DMS114 treated with DMSO at 0.1 percent for 48 hours (cell line): ENCODE data around the gene GPR108.

ENCODE experiments used
- DNase-seq: peaks from one replicate; lab custom pipeline; 2025; ENCODE audit not compliant: unreplicated experiment; lab: John Stamatoyannopoulos, UW

The GPR108 gene

GRCh38 chr19:6708346-6708745 is 29.0 kb downstream of the GPR108 start:
- no peak for DNase-seq

DNA sequence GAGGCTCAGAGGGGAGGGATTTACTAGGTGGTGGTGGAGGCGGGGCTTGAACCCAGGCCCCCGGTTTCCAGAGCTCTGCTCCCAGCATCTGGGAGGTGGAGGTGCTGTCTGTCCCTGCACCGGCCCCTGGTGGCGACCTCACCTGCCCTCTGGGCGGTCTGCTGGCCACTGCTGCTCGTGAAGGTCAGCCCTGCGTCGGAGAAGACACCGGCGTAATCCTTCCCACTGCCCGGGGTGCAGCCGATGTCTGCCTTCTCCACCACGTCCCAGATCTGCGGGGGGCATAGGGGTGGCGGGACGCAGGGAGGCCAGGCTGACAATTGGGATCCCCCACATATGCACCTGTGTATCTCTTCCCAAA is 29.7 kb downstream of the GPR108 start:
- no peak for DNase-seq

GRCh38 chr19:6707011-6707657 is 30.2 kb downstream of the GPR108 start:
- DNase-seq, result no peak

- DNase-seq, result no peak
Measured at GRCh38 chr19:6706633-6706958, 30.8 kb downstream of the GPR108 start.

DNA sequence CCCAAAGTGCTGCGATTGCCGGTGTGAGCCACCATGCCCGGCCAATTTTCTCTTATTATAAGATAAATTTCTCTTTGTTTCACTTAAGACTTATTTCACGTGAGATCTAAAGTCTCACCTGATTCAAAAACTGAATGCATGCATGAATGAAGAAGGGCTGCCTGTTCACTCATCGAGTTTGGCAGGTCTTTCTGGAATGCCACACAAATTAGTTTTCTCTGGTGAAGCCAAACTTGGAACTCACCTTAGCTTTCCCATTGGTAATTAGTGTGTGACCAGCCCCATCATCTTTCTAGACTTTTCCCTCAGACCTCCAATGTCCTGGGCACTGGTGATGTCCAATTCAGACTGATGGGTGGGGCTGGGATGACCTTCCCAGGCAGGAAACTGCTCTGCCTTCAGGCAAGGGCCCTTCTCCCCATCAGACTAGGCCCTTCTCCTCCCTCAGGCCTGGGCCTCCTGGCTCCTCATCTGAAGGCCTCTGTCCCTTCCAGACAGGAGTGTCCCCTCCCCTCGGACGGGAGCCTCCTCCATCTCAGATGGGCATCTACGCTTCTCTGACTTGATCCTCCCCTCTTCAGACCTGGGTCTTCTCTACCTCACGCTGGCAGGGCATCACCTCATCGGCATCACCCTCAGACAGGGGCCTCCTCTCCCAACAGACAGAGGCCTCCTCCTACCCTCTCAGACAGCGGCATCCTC is 31.3 kb downstream of the GPR108 start:
- no peak for DNase-seq

DNA sequence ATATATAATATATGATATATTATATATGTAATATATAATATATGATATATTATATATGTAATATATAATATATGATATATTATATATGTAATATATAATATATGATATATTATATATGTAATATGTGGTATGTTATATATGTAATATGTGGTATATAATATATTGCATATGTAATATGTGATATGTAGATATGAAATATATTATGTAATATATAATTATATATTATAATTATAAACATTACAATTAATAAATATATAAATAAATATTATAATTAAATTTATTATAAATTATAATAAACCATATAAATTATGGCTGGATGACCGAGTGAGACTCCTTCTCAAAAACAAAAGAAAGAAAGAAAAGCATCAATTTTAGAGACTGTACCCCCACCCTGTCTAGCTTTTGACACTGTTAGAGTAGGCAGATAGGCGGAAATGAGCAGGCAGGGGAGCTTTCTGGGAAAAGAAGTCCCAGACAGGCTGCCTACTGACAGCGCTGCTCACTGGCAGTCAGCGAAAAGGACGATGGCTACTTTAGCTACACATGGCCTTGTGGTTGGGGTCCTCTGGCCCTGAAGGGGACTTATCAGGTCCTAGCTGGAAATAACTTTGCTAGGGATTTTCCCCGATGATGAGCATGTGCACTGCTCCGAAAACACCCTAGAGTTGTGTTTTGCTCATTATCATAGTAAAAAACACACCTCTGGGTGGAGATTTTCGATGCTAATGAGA is 36.6 kb downstream of the GPR108 start:
- no peak for DNase-seq

GRCh38 chr19:6699935-6700334 is 37.4 kb downstream of the GPR108 start:
- DNase-seq, result no peak

DNA sequence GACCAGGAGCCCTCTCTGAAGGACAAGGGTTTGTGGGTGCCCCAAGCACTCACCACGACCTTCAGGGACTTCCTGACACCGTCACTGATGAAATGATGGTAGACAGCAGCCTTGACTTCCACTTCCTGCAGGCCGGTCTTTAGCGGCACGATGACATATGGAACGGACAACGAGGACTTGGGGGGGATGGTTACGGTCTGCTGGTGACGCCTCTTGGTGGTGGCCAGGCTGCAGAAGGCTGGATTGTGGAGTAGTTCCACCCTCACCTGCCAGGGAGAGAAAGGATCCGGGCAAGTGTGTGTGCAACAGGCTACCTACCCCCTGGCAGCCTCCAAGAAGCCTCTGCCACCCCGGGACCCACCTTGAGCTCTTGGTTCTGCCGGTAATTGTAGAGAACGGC is 40.1 kb downstream of the GPR108 start:
- DNase-seq, result no peak

DNA sequence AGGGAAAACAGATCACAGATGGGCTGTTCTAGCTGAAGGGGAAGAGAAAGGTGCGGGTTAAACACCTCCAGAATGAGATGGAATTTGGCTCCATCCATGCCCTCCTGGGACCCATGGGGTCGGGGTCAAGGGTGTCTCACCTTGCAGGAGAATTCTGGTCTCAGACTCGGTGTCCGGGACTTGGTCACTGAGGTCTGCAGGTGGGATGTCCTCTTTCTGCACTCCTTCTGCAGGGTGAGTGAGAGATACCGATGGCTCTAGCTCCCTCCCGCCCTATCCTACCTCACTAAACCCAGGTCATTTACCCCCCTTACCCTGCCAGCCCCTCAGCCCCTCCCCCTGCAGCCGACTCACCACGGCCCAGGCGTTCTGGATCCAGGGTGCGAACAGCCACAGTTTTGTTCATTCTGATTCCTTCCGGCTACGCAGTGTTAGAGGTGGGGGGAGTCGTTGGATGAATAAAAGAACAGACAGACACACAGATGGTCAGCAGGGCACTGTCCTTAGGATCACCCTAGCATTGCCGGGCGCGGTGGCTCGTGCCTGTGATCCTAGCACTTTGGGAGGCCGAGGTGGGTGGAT is 41.0 kb downstream of the GPR108 start:
- no peak for DNase-seq

DNA sequence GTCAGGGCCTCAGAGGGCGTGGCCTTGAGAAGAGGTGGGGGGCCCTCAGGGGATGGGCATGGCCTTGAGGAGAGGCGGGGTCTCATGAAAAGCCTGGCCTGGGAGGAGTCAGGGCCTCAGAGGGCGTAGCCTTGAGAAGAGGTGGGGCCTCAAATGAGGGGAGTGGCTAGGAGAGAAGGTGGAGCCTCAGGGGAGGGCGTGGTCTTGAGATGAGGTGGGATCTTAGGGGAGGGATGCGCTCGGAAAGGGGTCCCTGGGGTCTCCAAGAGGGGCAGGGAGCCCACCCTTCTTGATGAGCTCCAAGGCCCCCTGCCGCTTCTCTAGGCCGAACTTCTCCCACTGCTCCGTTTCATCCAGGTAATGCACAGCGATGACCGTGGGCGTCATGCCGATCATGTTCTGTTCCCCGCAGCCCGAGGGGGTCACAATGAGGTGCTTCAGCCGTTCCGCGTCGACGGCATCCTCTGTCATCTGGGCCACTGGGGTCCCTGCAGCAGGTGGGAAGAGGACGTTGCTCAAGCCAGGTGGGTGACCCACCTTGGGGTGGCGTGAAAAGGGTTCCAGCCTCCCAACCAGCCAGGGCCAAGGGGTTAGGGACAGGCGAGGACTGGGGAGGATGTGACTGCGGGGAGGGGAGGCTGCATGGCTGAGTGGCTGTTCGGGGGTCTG is 43.1 kb downstream of the GPR108 start:
- DNase-seq, result no peak

GRCh38 chr19:6693681-6694080 is 43.7 kb downstream of the GPR108 start:
- DNase-seq, result no peak

DNA sequence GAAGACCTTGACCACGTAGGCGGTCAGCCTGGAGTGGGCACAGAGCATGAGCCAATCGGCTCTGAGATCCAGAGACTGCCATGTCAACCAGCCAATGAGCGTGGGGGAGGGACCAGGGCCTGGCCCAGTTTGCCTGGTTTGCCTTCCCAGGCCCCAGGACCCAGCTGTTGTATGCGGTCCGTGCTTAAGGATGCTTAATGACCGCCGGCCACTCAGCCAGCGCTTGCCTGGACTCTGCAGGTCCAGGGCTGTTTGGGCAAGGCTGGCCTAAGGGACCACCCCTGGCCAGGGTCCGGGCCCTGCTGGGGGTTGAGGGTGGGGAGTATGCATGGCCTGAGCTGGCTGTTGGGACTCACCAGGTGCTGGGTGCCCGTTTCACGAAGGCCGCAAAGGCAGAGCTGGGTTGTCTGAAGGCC is 44.3 kb downstream of the GPR108 start:
- DNase-seq, result no peak

DNA sequence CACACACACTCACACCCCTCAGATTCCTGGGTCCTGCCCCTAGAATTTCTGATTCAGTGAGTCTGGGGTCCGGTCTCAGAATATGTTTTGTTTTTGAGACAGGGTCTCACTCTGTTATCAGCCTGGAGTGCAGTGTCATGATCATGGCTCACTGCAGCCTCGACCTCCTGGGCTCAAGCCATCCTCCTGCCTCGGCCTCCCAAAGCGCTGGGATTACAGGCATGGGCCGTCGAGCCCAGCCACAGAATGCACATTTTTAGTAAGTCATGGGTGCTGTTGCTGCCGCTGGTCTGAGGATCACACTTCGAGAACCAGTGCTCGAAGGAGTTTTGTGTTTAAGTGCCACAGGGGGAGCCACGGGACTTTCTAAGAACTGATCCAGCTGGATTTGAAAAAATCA is 45.4 kb downstream of the GPR108 start:
- no peak for DNase-seq

DNA sequence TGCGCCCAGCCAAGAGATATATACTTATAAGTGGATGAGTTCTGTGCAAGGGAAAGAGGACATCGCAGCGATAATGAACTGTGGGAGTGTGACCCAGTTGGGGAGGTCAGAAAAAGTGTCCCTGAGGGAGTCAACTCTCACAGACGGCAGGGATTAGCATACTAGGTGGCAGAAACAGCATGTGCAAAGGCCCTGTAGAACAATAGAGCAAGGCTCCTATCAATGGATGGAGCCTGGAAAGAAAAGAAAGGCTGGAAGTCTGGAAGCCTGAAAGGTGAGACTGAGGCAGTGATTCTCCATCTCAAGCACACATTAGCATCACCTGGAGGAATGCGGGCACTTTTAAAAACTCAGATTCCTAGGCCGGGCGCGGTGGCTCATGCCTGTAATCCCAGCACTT is 46.0 kb downstream of the GPR108 start:
- no peak for DNase-seq

GRCh38 chr19:6690160-6690885 is 47.1 kb downstream of the GPR108 start:
- DNase-seq, result no peak

- no peak for DNase-seq
Measured at GRCh38 chr19:6687114-6687513, 50.3 kb downstream of the GPR108 start.

GRCh38 chr19:6686628-6686975 is 50.8 kb downstream of the GPR108 start:
- DNase-seq, result no peak

GRCh38 chr19:6685962-6686627 is 51.3 kb downstream of the GPR108 start:
- DNase-seq, result no peak

GRCh38 chr19:6685482-6685881 is 51.9 kb downstream of the GPR108 start:
- no peak for DNase-seq

GRCh38 chr19:6683971-6684370 is 53.4 kb downstream of the GPR108 start:
- no peak for DNase-seq
